ENCODE data around the gene GAGE10.
A peak's percentile ranks its signal among the peaks of the same experiment; 100 is the strongest.

Gene GAGE10

DNA sequence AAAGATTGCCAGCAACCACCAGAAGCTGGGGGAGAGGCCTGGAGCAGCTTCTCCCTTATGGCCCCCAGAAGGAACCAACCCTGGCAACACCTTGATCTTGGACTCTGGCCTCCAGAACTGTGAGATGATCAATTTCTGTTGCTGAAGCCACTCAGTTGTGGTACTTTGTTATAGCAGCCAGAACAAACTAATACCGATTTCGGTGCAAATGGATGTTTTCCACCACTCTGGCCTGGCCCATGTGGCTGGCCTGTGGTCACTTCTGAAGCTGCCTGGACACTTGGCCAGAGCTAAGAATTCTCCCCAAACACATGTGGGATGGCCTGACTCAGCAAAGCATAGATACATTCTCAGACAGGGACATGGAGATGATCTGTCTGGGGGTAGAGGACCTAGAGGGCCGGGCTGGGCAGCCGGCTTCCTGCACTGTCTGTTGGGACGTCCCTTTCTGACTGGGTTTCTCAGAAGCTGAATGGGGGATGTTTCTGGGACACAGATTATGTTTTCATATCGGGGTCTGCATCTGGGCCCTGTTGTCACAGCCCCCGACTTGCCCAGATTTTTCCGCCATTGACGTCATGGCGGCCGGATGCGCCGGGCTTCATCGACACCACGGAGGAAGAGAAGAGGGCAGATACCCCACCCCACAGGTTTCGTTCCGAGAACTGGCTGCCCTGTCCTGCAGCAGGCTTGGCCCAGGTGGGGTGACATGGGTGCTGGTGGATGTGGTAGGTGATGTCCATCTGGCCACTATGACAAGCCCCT, 43.0 kb upstream of the GAGE10 start:
- TF ChIP-seq, protein P1, sequence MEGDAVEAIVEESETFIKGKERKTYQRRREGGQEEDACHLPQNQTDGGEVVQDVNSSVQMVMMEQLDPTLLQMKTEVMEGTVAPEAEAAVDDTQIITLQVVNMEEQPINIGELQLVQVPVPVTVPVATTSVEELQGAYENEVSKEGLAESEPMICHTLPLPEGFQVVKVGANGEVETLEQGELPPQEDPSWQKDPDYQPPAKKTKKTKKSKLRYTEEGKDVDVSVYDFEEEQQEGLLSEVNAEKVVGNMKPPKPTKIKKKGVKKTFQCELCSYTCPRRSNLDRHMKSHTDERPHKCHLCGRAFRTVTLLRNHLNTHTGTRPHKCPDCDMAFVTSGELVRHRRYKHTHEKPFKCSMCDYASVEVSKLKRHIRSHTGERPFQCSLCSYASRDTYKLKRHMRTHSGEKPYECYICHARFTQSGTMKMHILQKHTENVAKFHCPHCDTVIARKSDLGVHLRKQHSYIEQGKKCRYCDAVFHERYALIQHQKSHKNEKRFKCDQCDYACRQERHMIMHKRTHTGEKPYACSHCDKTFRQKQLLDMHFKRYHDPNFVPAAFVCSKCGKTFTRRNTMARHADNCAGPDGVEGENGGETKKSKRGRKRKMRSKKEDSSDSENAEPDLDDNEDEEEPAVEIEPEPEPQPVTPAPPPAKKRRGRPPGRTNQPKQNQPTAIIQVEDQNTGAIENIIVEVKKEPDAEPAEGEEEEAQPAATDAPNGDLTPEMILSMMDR (conservative IDR thresholded peaks at IDR 0.05; ENCODE audit: low read depth) = no peak
- no peak for DNase-seq (ENCODE audit: low spot score)
- H3K27ac ChIP-seq = no peak overlapping the region
- ChIA-PET POLR2A (ENCODE audit: low non-redundant PET) (no interaction called here), CTCF (no interaction called here)

DNA sequence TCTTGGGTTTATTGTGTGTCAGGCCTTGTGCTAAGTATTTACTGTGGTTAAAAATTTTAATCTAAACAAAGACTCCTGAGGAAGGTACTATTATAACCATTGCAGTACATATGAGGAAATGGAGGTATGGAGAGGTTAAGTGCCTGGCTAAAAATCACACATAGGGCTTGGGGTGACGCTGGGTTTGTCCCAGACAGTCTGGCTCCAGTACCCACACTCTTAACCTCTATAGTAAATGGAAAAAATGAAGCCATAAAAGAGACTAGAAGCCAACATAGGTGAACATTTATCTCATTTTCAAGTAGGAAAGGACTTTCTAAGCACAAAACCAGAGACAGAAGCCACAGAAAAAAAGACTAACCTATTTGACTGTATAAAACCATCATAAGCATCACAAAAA, 40.8 kb upstream of the GAGE10 start:
- no peak for DNase-seq (ENCODE audit: low spot score)
- ChIA-PET CTCF (no interaction called here), POLR2A (ENCODE audit: low non-redundant PET) (no interaction called here)
- no peak overlapping the region for H3K27ac ChIP-seq
- TF ChIP-seq, protein P1 (conservative IDR thresholded peaks at IDR 0.05; ENCODE audit: low read depth) = no peak

DNA sequence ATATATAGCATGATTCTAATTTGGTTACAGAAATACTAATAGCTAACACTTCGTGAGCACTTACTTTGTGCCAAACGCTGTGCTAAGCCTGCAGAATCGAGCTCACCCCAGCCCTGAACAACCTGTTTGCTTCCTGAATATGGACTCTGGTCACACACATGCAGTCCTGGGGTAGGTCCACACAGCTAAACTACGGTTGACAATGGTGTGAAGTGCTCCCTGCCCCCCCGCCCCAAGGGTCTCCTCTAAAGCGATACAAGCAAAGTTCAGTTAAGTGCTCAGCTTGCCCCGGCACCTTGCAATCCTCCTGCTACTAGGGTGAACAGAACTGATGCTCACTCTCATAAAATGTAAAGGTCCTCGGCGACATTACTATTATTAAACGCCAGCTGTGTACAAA, 39.8 kb upstream of the GAGE10 start:
- CTCF ChIA-PET = no interaction called here
- TF ChIP-seq, protein P1 (conservative IDR thresholded peaks at IDR 0.05; ENCODE audit: low read depth) = no peak
- H3K27ac ChIP-seq = no peak overlapping the region
- DNase-seq (ENCODE audit: low spot score) = no peak
- POLR2A ChIA-PET (ENCODE audit: low non-redundant PET) = no interaction called here

DNA sequence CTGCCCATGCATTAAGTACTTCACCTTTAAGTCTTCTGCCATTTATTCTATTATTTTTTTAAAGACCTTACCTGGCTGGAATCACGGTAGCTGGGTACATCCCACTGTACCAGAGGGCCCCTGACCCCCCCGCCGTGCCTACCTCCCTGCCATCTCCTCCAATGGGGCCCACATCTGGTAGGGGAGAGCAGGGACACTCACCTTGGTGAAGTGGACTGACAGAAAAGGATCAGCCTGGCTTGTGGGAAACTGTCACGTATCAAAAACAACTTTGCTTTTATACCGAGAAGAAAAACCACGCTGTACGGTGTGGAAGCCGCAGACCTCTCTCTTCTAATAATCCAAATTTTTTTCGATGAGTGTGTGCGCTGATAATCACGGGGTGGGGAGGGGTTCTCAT, 39.0 kb upstream of the GAGE10 start, which contains the start of gene FOXP3:
Gene FOXP3, minus strand, starts transcription at position 251 of the 400 bp plus-strand sequence. CDS start 6,205 bp downstream, outside the sequence.
- DNase-seq (ENCODE audit: low spot score) = no peak
- no peak within 1 kb of the TSS for H3K27ac ChIP-seq
- ChIA-PET POLR2A (ENCODE audit: low non-redundant PET) (no interaction called here), CTCF (no interaction called here)
- TF ChIP-seq, protein P1 (conservative IDR thresholded peaks at IDR 0.05; ENCODE audit: low read depth) = no peak

DNA sequence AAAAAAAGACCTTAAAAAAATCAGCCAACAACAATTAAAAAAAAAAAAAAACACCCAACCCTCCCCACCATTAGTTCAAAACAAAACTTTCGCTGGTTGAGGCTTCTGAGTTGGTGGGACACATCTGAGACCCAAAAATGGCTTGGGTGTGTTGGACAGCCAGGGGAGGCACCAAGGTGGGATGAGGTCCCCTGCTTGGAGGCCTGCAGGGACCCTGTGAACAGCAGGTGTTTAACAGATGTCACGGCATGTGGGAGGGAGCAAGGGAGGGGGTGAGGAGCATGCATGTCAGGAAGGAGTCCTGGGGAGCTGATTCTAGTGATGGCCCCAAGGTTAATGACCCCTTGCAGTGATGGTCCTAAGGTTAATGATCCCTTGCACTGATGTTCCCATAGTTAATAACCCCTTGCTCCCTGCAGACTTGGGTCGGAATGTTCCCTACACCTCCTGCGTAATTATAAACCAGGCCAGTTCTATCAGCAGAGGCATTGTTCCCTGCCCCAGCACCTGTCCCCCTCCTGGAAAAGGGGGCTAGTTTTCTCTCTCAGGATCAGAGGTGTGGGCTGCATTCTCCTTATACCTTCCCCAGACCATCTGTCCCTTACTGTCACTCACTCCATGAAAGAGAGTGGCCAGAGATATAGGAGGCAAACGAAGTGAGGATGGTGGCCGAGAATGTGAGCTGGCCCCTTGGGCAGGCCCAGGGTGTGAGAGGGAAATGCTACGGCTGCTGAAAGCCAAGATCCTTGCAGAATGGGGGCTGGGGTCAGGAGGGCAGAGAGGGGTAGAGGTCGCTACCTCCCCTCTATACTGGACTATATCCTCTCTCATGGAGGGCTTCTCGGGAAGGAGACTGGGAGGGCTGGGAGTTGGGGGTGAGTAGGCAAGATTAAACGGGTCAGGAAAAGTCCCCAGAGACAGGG, 36.7 kb upstream of the GAGE10 start:
- H3K27ac ChIP-seq = no peak overlapping the region
- DNase-seq (ENCODE audit: low spot score) = no peak
- CTCF ChIA-PET = no interaction called here
- POLR2A ChIA-PET (ENCODE audit: low non-redundant PET) = no interaction called here
- TF ChIP-seq, protein P1 (conservative IDR thresholded peaks at IDR 0.05; ENCODE audit: low read depth) = no peak

DNA sequence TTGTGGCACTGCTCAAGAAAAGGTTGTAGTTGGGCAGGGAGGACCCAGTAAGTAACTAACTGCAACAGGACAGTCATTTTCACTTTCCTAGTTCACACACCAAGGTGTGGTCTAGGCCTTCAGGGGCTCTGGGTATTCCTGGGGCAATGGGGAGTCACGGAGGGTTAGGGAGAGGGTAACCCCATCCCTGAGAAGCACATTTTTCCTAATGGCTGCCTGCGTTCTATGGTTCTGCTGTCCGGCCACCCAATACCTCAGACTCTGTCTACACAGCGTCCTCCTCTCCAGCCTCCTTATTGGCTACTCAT, 34.8 kb upstream of the GAGE10 start:
- TF ChIP-seq, protein P1 (conservative IDR thresholded peaks at IDR 0.05; ENCODE audit: low read depth) = no peak
- no peak for DNase-seq (ENCODE audit: low spot score)
- H3K27ac ChIP-seq = peak overlapping the region; percentile 88
- POLR2A ChIA-PET (ENCODE audit: low non-redundant PET) = interaction anchor here (0.6 kb wide), 1 partner anchor 211 kb away, joined by 15 read pairs; no protein-coding TSS in a partner anchor
- CTCF ChIA-PET = no interaction called here

Data from RWPE1 (cell line).